Measurements from ENCODE around the gene STIM2.

The STIM2 gene

GRCh38 chr4:26837993-26838842 is 22.4 kb upstream of the STIM2 start:
- DNase-seq = no peak

GRCh38 chr4:26839016-26839415 is 21.6 kb upstream of the STIM2 start:
- DNase-seq = no peak

- no peak for DNase-seq
Measured at GRCh38 chr4:26839534-26839951, 21.1 kb upstream of the STIM2 start.

GRCh38 chr4:26840786-26841185 is 19.9 kb upstream of the STIM2 start:
- DNase-seq = no peak

- DNase-seq = no peak
Measured at GRCh38 chr4:26842911-26843310, 17.7 kb upstream of the STIM2 start.

- DNase-seq = no peak
Measured at GRCh38 chr4:26850528-26850927, 10.1 kb upstream of the STIM2 start.

- DNase-seq = no peak
Measured at GRCh38 chr4:26851129-26851528, 9.5 kb upstream of the STIM2 start.

- DNase-seq = no peak
Measured at GRCh38 chr4:26854701-26855100, 5.9 kb upstream of the STIM2 start.

- DNase-seq = no peak
Measured at GRCh38 chr4:26856906-26857277, 3.7 kb upstream of the STIM2 start.

- peak; percentile 94 for DNase-seq
Measured at GRCh38 chr4:26857278-26858034, 3.2 kb upstream of the STIM2 start.

GRCh38 chr4:26858035-26858918 is 2.4 kb upstream of the STIM2 start:
- no peak for DNase-seq

GRCh38 chr4:26858947-26859401 is 1.7 kb upstream of the STIM2 start:
- no peak for DNase-seq

GRCh38 chr4:26859762-26860156 is 882 bp upstream of the STIM2 start:
- DNase-seq = no peak

GRCh38 chr4:26860922-26861433 is 337 bp downstream of the STIM2 start:
- DNase-seq = peak; percentile 61

- peak; percentile 83 for DNase-seq
Measured at GRCh38 chr4:26861434-26862186, 969 bp downstream of the STIM2 start.

GRCh38 chr4:26862381-26862915 is 1.8 kb downstream of the STIM2 start:
- DNase-seq = no peak

- no peak for DNase-seq
Measured at GRCh38 chr4:26863512-26863911, 2.9 kb downstream of the STIM2 start.

GRCh38 chr4:26864899-26865298 is 4.3 kb downstream of the STIM2 start:
- no peak for DNase-seq

GRCh38 chr4:26866203-26866602 is 5.6 kb downstream of the STIM2 start:
- DNase-seq = no peak

- no peak for DNase-seq
Measured at GRCh38 chr4:26866781-26867180, 6.1 kb downstream of the STIM2 start.

- DNase-seq = no peak
Measured at GRCh38 chr4:26867914-26868684, 7.5 kb downstream of the STIM2 start.

Measured in activated CD4-positive, alpha-beta T cell treated with anti-CD3 and anti-CD28 coated beads, Interleukin-2, Interleukin-6, amounts not matched to agents 100 ng/mL and 50 ng/mL, durations not matched to agents 16 hours and 8 hours (primary cell).